GM12878 (cell line): ENCODE measurements around the gene FAM89B.

ENCODE experiments used
- CTCF ChIP-seq, 3 experiments: IDR thresholded peaks in 2 of 3; conservative IDR thresholded peaks in 1 of 3; 2 replicates each; pipeline ENCODE4 v1.5.1; 2011; ENCODE audit warnings: low read depth in 3 of 3, low read length in 3 of 3, mild to moderate bottlenecking in 3 of 3, control low read depth in 2 of 3, moderate library complexity in 2 of 3, inconsistent platforms in 1 of 3, mixed read lengths in 1 of 3; ENCODE audit not compliant: control insufficient read depth in 2 of 3, insufficient read depth in 1 of 3; ENCODE audit errors: extremely low read depth in 1 of 3
- EP300 ChIP-seq, 2 experiments: fragments of 150-350 bp in 1 of 2; IDR thresholded peaks; 2 replicates each; pipeline ENCODE4 v1.6.1; 2011 to 2012; ENCODE audit warnings: low read depth in 2 of 2, low read length in 2 of 2, borderline replicate concordance in 1 of 2, improper control_type of control experiment in 1 of 2, inconsistent platforms in 1 of 2; ENCODE audit not compliant: control insufficient read depth in 1 of 2
- EZH2 ChIP-seq: IDR thresholded peaks from 2 replicates; pipeline ENCODE4 v1.6.1; 2012; ENCODE audit warnings: low read depth, mild to moderate bottlenecking, control low read depth, inconsistent platforms, low read length, borderline replicate concordance; ENCODE audit not compliant: control insufficient read depth
- IRF5 ChIP-seq: fragments of 450-650 bp; IDR thresholded peaks from 2 replicates; pipeline ENCODE4 v1.6.1; 2017; ENCODE audit warnings: borderline replicate concordance
- POLR2AphosphoS5 ChIP-seq: IDR thresholded peaks from 2 replicates; pipeline ENCODE4 v1.6.1; 2011; ENCODE audit warnings: mild to moderate bottlenecking, low read length, inconsistent platforms
- RAD21 ChIP-seq: IDR thresholded peaks from 2 replicates; pipeline ENCODE4 v1.6.1; 2011; ENCODE audit warnings: mild to moderate bottlenecking, low read depth, low read length, moderate library complexity; ENCODE audit not compliant: insufficient read depth
- SRF ChIP-seq, 2 experiments: IDR thresholded peaks; 2 replicates each; pipeline ENCODE4 v1.6.1; 2011; ENCODE audit warnings: low read depth in 2 of 2, low read length in 2 of 2, mild to moderate bottlenecking in 1 of 2, moderate library complexity in 1 of 2
- WRNIP1 ChIP-seq: IDR thresholded peaks from 2 replicates; pipeline ENCODE4 v1.6.1; 2011; ENCODE audit warnings: low read depth, low read length, improper control_type of control experiment, borderline replicate concordance
- ZNF687 ChIP-seq: fragments of 450-650 bp; IDR thresholded peaks from 2 replicates; pipeline ENCODE4 v1.6.1; 2017; ENCODE audit warnings: mild to moderate bottlenecking, moderate library complexity

GRCh38 chr11:65554842-65555430 is 17.4 kb upstream of the FAM89B start:
- TF ChIP-seq EP300 (IDR thresholded peaks at IDR 0.05; ENCODE audit: borderline replicate concordance in 1 of 2, control insufficient read depth in 1 of 2, low read depth in 2 of 2, low read length in 2 of 2) (no peak), ZNF687 (no peak), CTCF (IDR thresholded peaks at IDR 0.05 in 2 of 3, conservative IDR thresholded peaks at IDR 0.05 in 1 of 3; ENCODE audit: control insufficient read depth in 2 of 3, extremely low read depth in 1 of 3, insufficient read depth in 1 of 3, low read depth in 3 of 3, low read length in 3 of 3) (no peak), RAD21 (no peak), IRF5 (no peak), WRNIP1 (no peak), SRF (IDR thresholded peaks at IDR 0.05; ENCODE audit: low read depth in 2 of 2, low read length in 2 of 2) (no peak), POLR2AphosphoS5 (no peak), EZH2 (no peak)
